ENCODE data around the gene VWF. TPM values are rescaled to one million over a fixed set of nuclear protein-coding genes. Genes with fewer than 3 reads are reported as not detected.

VWF gene
- total and polyA plus RNA-seq, 2 of the 13 experiments (the other 11 are each of a cell fraction or from before 2014, with no cell fraction given): 0.20 to 0.25 TPM

GRCh38 chr12:6062757-6063735 lies 61.4 kb downstream of the VWF start (continued):
- no peak for TF ChIP-seq ZNF414 (CRISPR knock-in tag; IDR thresholded peaks at IDR 0.05)
- no peak for TF ChIP-seq ZNF589 (CRISPR knock-in tag; conservative IDR thresholded peaks at IDR 0.05)
- TF ChIP-seq HNRNPL (IDR thresholded peaks at IDR 0.05; ENCODE audit: low read depth, low read length): no peak
- TF ChIP-seq EZH2 (conservative IDR thresholded peaks at IDR 0.05; ENCODE audit: low read depth, low read length): no peak
- no peak for TF ChIP-seq ZBTB42 (CRISPR knock-in tag; IDR thresholded peaks at IDR 0.05)
- TF ChIP-seq SIN3B (IDR thresholded peaks at IDR 0.05; ENCODE audit: low read length): no peak
- TF ChIP-seq KIAA2018 (CRISPR knock-in tag; IDR thresholded peaks at IDR 0.05; ENCODE audit: borderline replicate concordance): no peak
- no peak for TF ChIP-seq TMF1 (CRISPR knock-in tag; IDR thresholded peaks at IDR 0.05; ENCODE audit: low read depth)
- TF ChIP-seq ZNF280B (CRISPR knock-in tag; IDR thresholded peaks at IDR 0.05; ENCODE audit: borderline replicate concordance): no peak
- TF ChIP-seq IRF2 (CRISPR knock-in tag; IDR thresholded peaks at IDR 0.05): no peak
- TF ChIP-seq ZNF362 (CRISPR knock-in tag; IDR thresholded peaks at IDR 0.05; ENCODE audit: borderline replicate concordance): no peak
- TF ChIP-seq BORCS8-MEF2B (CRISPR knock-in tag; IDR thresholded peaks at IDR 0.05): 0 out of 2 replicates have a peak, but pooled peaks have one; percentile 15
- no peak for TF ChIP-seq SOX6 (IDR thresholded peaks at IDR 0.05)
- peak; percentile 34; the same call in 1 of the 2 replicates for TF ChIP-seq SOX6 (CRISPR knock-in tag; IDR thresholded peaks at IDR 0.05)
- TF ChIP-seq ZNF782 (CRISPR knock-in tag; IDR thresholded peaks at IDR 0.05; ENCODE audit: borderline replicate concordance): no peak

Data from HepG2 (cell line).